Type B pancreatic cell (in vitro differentiated cells): ENCODE results near the gene C4orf50. TPM values are rescaled to one million over a fixed set of nuclear protein-coding genes. Genes with fewer than 3 reads are reported as not detected.

ENCODE experiments used
- DNase-seq: peaks from one replicate; pipeline ENCODE4 v3.0.0; 2021; ENCODE audit warnings: mixed read lengths; ENCODE audit not compliant: unreplicated experiment; ENCODE audit errors: extremely low spot score
- H3K27ac Mint-ChIP-seq: 2 replicates; pipeline ENCODE4 v1.8.0; 2021; ENCODE audit warnings: mild to moderate bottlenecking, mixed read lengths
- H3K27me3 Mint-ChIP-seq: 2 replicates; pipeline ENCODE4 v1.8.0; 2021; ENCODE audit warnings: mixed read lengths
- H3K36me3 Mint-ChIP-seq: 2 replicates; pipeline ENCODE4 v1.8.0; 2021; ENCODE audit warnings: mixed read lengths
- H3K4me1 Mint-ChIP-seq: one replicate; pipeline ENCODE4 v1.8.0; 2021; ENCODE audit warnings: mixed read lengths; ENCODE audit not compliant: unreplicated experiment
- H3K4me3 Mint-ChIP-seq: 2 replicates; pipeline ENCODE4 v1.8.0; 2021; ENCODE audit warnings: mild to moderate bottlenecking, mixed read lengths
- H3K9me3 Mint-ChIP-seq: 2 replicates; pipeline ENCODE4 v1.8.0; 2021; ENCODE audit warnings: mixed read lengths
- total RNA-seq: library from RNA; stranded (reverse); gene quantifications from 2 replicates; pipeline ENCODE4 v1.2.1, GENCODE V29; 2021; ENCODE audit warnings: low replicate concordance
- TF ChIP-seq, protein P1 (sequence below): fragments of 200-600 bp; sonication (generic); conservative IDR thresholded peaks from 2 replicates; pipeline ENCODE4 v1.5.0; 2021; ENCODE audit warnings: antibody characterized with exemption, mild to moderate bottlenecking

The C4orf50 gene
- total RNA-seq, 1 donor from 2014 or later, result 0.19 TPM

DNA sequence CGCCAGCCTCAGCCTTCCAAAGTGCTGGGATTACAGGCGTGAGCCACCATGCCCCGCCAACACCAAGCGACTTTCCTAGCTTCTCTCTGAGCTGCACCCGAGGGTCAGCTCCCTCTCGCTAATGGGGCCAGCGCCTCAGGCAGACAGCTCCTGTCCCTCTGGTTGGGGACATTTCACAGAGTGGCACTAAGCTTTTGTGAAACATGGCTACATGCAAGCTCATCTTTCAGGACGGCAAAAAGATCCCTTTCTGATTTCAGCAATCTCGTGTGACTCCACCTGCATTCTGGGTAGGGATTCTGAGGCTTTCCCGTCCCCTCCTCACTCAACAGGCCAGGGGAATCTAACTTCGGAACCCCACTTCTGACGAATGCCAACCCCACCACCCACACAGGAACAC is 31.0 kb upstream of the C4orf50 start:
- Mint-ChIP-seq H3K27me3 (peaks cover 37% of the 10 kb centered on the region), H3K9me3 (no peaks in the 10 kb centered on the region), H3K4me3 (no peak overlapping the region), H3K36me3 (no peaks in the 10 kb centered on the region), H3K27ac (no peak overlapping the region), H3K4me1 (no peaks in the 10 kb centered on the region)
- DNase-seq, result no peak
- TF ChIP-seq, protein P1, sequence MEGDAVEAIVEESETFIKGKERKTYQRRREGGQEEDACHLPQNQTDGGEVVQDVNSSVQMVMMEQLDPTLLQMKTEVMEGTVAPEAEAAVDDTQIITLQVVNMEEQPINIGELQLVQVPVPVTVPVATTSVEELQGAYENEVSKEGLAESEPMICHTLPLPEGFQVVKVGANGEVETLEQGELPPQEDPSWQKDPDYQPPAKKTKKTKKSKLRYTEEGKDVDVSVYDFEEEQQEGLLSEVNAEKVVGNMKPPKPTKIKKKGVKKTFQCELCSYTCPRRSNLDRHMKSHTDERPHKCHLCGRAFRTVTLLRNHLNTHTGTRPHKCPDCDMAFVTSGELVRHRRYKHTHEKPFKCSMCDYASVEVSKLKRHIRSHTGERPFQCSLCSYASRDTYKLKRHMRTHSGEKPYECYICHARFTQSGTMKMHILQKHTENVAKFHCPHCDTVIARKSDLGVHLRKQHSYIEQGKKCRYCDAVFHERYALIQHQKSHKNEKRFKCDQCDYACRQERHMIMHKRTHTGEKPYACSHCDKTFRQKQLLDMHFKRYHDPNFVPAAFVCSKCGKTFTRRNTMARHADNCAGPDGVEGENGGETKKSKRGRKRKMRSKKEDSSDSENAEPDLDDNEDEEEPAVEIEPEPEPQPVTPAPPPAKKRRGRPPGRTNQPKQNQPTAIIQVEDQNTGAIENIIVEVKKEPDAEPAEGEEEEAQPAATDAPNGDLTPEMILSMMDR, result no peak

DNA sequence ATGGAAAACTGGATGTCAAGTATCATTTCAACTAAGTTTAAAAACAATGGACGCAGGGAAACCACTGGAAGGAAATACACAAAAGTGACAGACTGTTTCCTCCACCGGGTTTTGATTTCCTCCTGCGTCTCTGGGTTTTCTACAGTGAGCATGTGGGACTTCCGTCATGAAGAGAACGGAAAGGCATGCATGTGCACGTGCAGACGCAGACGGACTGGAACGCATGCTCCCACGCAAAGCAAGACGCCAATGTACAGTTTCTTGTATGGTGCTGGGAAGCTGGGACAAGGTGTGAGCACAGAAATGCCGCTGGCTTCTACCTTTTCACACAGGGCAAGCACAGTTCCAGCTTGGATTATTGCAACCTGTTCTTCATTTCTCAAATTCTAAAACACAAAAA is 30.3 kb upstream of the C4orf50 start:
- TF ChIP-seq, protein P1, result no peak
- no peak overlapping the region for H3K27ac Mint-ChIP-seq
- no peaks in the 10 kb centered on the region for H3K36me3 Mint-ChIP-seq
- H3K27me3 Mint-ChIP-seq, result peaks cover 39% of the 10 kb centered on the region
- H3K4me3 Mint-ChIP-seq, result no peak overlapping the region
- no peaks in the 10 kb centered on the region for H3K9me3 Mint-ChIP-seq
- H3K4me1 Mint-ChIP-seq, result no peaks in the 10 kb centered on the region
- DNase-seq, result no peak

DNA sequence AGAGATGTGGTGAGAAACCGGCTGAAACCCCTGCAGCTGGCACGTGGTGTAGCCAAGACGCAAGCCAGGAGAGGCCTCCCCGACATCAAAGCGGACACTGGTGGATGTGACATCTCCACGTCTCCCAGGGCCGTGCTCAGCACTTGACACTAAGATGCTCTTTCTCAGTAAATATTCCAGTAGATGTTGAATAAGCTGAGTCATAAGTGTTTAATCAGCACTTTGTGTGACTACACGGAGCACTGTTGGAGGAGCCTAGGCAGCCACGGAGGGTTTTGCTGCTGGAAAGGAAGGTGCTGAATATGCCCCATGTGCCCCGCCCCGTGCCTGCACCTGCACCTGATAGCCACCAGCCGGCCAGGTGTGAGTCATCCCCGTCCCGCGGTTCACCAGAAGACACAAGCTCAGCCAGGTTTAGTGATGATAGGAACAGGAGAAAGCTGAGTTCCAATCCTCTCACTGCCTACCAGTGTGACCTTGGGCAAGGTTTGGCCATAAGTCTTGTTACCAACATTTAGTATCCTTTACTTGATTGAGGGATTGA is 29.0 kb upstream of the C4orf50 start:
- DNase-seq, result no peak
- TF ChIP-seq, protein P1, result no peak
- Mint-ChIP-seq H3K36me3 (no peaks in the 10 kb centered on the region), H3K27ac (no peak overlapping the region), H3K9me3 (no peaks in the 10 kb centered on the region), H3K27me3 (peaks cover 38% of the 10 kb centered on the region), H3K4me1 (no peaks in the 10 kb centered on the region), H3K4me3 (no peak overlapping the region)

DNA sequence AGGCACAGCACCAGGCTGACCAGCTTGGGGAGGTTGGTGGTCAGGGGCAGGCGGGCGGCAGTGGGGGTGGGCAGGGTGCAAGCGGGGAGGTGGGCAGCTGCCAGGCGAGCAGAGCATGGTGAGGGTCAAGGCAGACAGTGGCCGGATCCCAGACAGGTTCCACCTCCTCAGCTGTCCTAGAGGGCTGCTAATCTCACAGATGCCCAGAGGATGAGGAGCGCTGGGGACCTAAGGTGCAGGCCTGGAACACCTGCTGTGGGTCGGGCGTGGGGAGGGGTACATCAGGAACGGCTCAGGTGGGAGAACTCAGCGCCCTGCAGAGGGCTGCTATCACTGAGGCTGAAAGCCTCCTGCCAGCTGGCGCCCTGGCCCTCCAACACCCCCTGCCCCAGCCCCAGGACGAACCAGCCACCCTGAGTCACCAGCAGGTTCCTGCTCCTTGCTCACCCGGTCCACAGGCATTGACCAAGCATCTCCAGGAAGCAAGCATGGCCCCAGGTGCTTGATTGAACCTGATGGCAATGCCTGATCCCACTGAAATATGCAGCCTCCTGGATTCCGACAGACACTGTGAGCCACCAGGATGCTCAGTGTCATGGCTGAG is 28.4 kb upstream of the C4orf50 start:
- Mint-ChIP-seq H3K9me3 (no peaks in the 10 kb centered on the region), H3K4me1 (no peaks in the 10 kb centered on the region), H3K27ac (no peak overlapping the region), H3K36me3 (no peaks in the 10 kb centered on the region), H3K4me3 (no peak overlapping the region), H3K27me3 (peaks cover 42% of the 10 kb centered on the region)
- TF ChIP-seq, protein P1, result no peak
- DNase-seq, result no peak

DNA sequence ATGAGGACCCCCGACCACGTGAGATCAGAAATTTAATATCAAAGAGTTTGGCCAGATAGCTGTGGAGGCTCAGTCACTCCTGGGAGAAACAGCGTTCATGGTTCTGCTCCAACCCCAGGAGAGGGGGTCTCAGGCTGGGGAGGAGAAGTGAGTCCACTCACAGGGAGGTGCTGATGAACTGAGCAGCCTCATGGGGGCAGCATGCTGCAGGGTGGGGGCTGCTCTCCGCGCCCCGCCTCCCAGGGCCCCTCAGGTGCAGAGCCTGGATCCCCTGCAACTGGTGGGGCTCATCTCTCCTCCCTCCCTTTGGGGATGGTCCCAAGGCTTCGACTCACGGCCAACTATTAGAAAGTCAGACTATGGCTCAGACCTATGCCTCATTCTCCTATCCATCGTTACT is 26.6 kb upstream of the C4orf50 start:
- TF ChIP-seq, protein P1, result no peak
- no peak for DNase-seq
- Mint-ChIP-seq H3K27ac (no peak overlapping the region), H3K4me1 (no peaks in the 10 kb centered on the region), H3K4me3 (no peak overlapping the region), H3K9me3 (no peaks in the 10 kb centered on the region), H3K27me3 (peaks cover 45% of the 10 kb centered on the region), H3K36me3 (no peaks in the 10 kb centered on the region)

DNA sequence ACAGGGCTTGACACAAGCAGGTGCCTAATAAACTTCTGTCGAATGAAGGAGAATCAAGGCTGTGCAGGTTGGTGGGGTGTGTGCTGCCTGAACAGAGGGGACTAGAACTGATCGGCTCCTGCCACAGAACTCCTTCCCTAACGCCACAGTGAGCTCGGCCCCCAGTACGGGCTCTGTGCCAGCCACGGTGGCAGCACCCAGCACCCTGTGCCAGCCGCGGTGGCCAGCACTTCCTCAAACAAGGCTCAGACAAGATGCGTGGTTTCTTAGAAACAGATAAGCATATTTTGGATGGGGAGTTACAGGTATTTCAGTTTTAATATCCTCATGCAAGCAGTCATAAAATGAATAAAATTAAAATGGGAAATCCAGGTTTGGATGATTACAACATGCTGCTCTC is 26.0 kb upstream of the C4orf50 start:
- Mint-ChIP-seq H3K4me1 (no peaks in the 10 kb centered on the region), H3K27ac (no peak overlapping the region), H3K9me3 (no peaks in the 10 kb centered on the region), H3K4me3 (no peak overlapping the region), H3K27me3 (peaks cover 48% of the 10 kb centered on the region), H3K36me3 (no peaks in the 10 kb centered on the region)
- DNase-seq, result no peak
- TF ChIP-seq, protein P1, result no peak
